ENCODE data around the gene SLC2A4RG. TPM values are rescaled to one million over a fixed set of nuclear protein-coding genes. Genes with fewer than 3 reads are reported as not detected.

The SLC2A4RG gene
- total RNA-seq, 1 experiment from 2014 or later: 18.6 TPM

- Histone ChIP-seq H3K4me2 (ENCODE audit: low read depth, low read length, poor library complexity, severe bottlenecking) (no peak overlapping the region), H3K27ac (ENCODE audit: low read length) (no peak overlapping the region), H3K36me3 (ENCODE audit: insufficient read depth, low read length) (no peaks in the 10 kb centered on the region), H3K4me1 (ENCODE audit: low read length) (peaks cover 16% of the 10 kb centered on the region), H4K20me1 (ENCODE audit: insufficient read depth, low read depth, low read length) (0 out of 2 replicates have a peak, but pooled peaks cover 2% of the 10 kb centered on the region), H3K9me2 (replicated peaks; ENCODE audit: insufficient read depth, low read length) (no peaks in the 10 kb centered on the region), H3K79me2 (ENCODE audit: low read length) (no peaks in the 10 kb centered on the region), H3K4me3 (ENCODE audit: low read length) (no peak overlapping the region), H3K9ac (ENCODE audit: low read length) (no peak overlapping the region), H3K27me3 (ENCODE audit: low read length) (no peaks in the 10 kb centered on the region), H3K9me3 (ENCODE audit: low read length) (no peaks in the 10 kb centered on the region), H2AFZ (ENCODE audit: low read length) (no peak overlapping the region)
- DNase-seq: no peak
Observed at GRCh38 chr20:63790572-63791168, 51.1 kb downstream of the SLC2A4RG start.

- H2AFZ ChIP-seq (ENCODE audit: low read length): no peak overlapping the region
- no peak overlapping the region for H3K27ac ChIP-seq (ENCODE audit: low read length)
- H3K9me3 ChIP-seq (ENCODE audit: low read length): no peaks in the 10 kb centered on the region
- H3K9me2 ChIP-seq (replicated peaks; ENCODE audit: insufficient read depth, low read length): no peaks in the 10 kb centered on the region
- no peaks in the 10 kb centered on the region for H3K36me3 ChIP-seq (ENCODE audit: insufficient read depth, low read length)
- H3K4me3 ChIP-seq (ENCODE audit: low read length): no peak overlapping the region
- no peaks in the 10 kb centered on the region for H3K27me3 ChIP-seq (ENCODE audit: low read length)
- H3K9ac ChIP-seq (ENCODE audit: low read length): no peak overlapping the region
- H4K20me1 ChIP-seq (ENCODE audit: insufficient read depth, low read depth, low read length): no peaks in the 10 kb centered on the region
- DNase-seq: no peak
- no peaks in the 10 kb centered on the region for H3K79me2 ChIP-seq (ENCODE audit: low read length)
- peaks cover 16% of the 10 kb centered on the region for H3K4me1 ChIP-seq (ENCODE audit: low read length)
- no peak overlapping the region for H3K4me2 ChIP-seq (ENCODE audit: low read depth, low read length, poor library complexity, severe bottlenecking)
Observed at GRCh38 chr20:63791497-63792156, 52.1 kb downstream of the SLC2A4RG start.

GRCh38 chr20:63792866-63793265 lies 53.3 kb downstream of the SLC2A4RG start:
- Histone ChIP-seq H3K9me3 (ENCODE audit: low read length) (no peaks in the 10 kb centered on the region), H3K4me2 (ENCODE audit: low read depth, low read length, poor library complexity, severe bottlenecking) (no peak overlapping the region), H2AFZ (ENCODE audit: low read length) (no peak overlapping the region), H3K27me3 (ENCODE audit: low read length) (no peaks in the 10 kb centered on the region), H3K4me1 (ENCODE audit: low read length) (peaks cover 13% of the 10 kb centered on the region), H4K20me1 (ENCODE audit: insufficient read depth, low read depth, low read length) (no peaks in the 10 kb centered on the region), H3K79me2 (ENCODE audit: low read length) (no peaks in the 10 kb centered on the region), H3K36me3 (ENCODE audit: insufficient read depth, low read length) (no peaks in the 10 kb centered on the region), H3K9me2 (replicated peaks; ENCODE audit: insufficient read depth, low read length) (no peaks in the 10 kb centered on the region), H3K4me3 (ENCODE audit: low read length) (no peak overlapping the region), H3K9ac (ENCODE audit: low read length) (no peak overlapping the region), H3K27ac (ENCODE audit: low read length) (no peak overlapping the region)
- no peak for DNase-seq

Small RNA genes lying within 50 kb of the gene (small RNA-seq; reads per million reads assigned to genes)
- gene LIME1: 0.16 reads per million
- not detected for gene TNFRSF6B

Other genes starting within 250 kb of the SLC2A4RG start
- 0.71 TPM in 1 of 2 replicates, not detected in the other for gene EEF1A2, start 240.7 kb upstream of the SLC2A4RG start, total RNA-seq (2014; rRNA removed; shearing (Covaris generic); ENCODE audit: low replicate concordance)
- gene PPDPF, start 219.0 kb upstream of the SLC2A4RG start, total RNA-seq (2014; rRNA removed; shearing (Covaris generic); ENCODE audit: low replicate concordance): 16.2 and 51.0 TPM in 2 replicates
- gene PTK6, start 202.4 kb upstream of the SLC2A4RG start, total RNA-seq (2014; rRNA removed; shearing (Covaris generic); ENCODE audit: low replicate concordance): 0.51 TPM in 1 of 2 replicates, not detected in the other
- gene SRMS, start 192.0 kb upstream of the SLC2A4RG start, total RNA-seq (2014; rRNA removed; shearing (Covaris generic); ENCODE audit: low replicate concordance): not detected in 2 replicates
- 0.48 and 1.6 TPM in 2 replicates for gene FNDC11, start 185.6 kb upstream of the SLC2A4RG start, total RNA-seq (2014; rRNA removed; shearing (Covaris generic); ENCODE audit: low replicate concordance)
- 15.4 and 15.8 TPM in 2 replicates for gene HELZ2, start 165.5 kb upstream of the SLC2A4RG start, total RNA-seq (2014; rRNA removed; shearing (Covaris generic); ENCODE audit: low replicate concordance)
- gene GMEB2, start 112.7 kb upstream of the SLC2A4RG start, total RNA-seq (2014; rRNA removed; shearing (Covaris generic); ENCODE audit: low replicate concordance): 8.4 and 13.7 TPM in 2 replicates
- gene STMN3, start 86.4 kb upstream of the SLC2A4RG start, total RNA-seq (2014; rRNA removed; shearing (Covaris generic); ENCODE audit: low replicate concordance): 1.4 and 4.1 TPM in 2 replicates
- gene RTEL1, start 81.5 kb upstream of the SLC2A4RG start, total RNA-seq (2014; rRNA removed; shearing (Covaris generic); ENCODE audit: low replicate concordance): 6.4 and 8.3 TPM in 2 replicates
- gene TNFRSF6B, start 43.1 kb upstream of the SLC2A4RG start, total RNA-seq (2014; rRNA removed; shearing (Covaris generic); ENCODE audit: low replicate concordance): 2.5 and 4.6 TPM in 2 replicates
- 15.1 and 30.2 TPM in 2 replicates for gene ARFRP1, start 31.8 kb upstream of the SLC2A4RG start, total RNA-seq (2014; rRNA removed; shearing (Covaris generic); ENCODE audit: low replicate concordance)
- gene ZGPAT, start 31.7 kb upstream of the SLC2A4RG start, total RNA-seq (2014; rRNA removed; shearing (Covaris generic); ENCODE audit: low replicate concordance): 12.2 and 33.6 TPM in 2 replicates
- gene LIME1, start 3.1 kb upstream of the SLC2A4RG start, total RNA-seq (2014; rRNA removed; shearing (Covaris generic); ENCODE audit: low replicate concordance): 3.4 and 9.8 TPM in 2 replicates
- 0.18 TPM in 1 of 2 replicates, not detected in the other for gene ZBTB46, start 91.5 kb downstream of the SLC2A4RG start, total RNA-seq (2014; rRNA removed; shearing (Covaris generic); ENCODE audit: low replicate concordance)
- not detected in 2 replicates for gene ABHD16B, start 121.7 kb downstream of the SLC2A4RG start, total RNA-seq (2014; rRNA removed; shearing (Covaris generic); ENCODE audit: low replicate concordance)
- 25.9 and 38.3 TPM in 2 replicates for gene TPD52L2, start 125.5 kb downstream of the SLC2A4RG start, total RNA-seq (2014; rRNA removed; shearing (Covaris generic); ENCODE audit: low replicate concordance)
- 22.9 and 28.5 TPM in 2 replicates for gene DNAJC5, start 155.3 kb downstream of the SLC2A4RG start, total RNA-seq (2014; rRNA removed; shearing (Covaris generic); ENCODE audit: low replicate concordance)
- 32.3 and 35.3 TPM in 2 replicates for gene UCKL1, start 216.6 kb downstream of the SLC2A4RG start, total RNA-seq (2014; rRNA removed; shearing (Covaris generic); ENCODE audit: low replicate concordance)
- 4.2 and 9.0 TPM in 2 replicates for gene ZNF512B, start 230.2 kb downstream of the SLC2A4RG start, total RNA-seq (2014; rRNA removed; shearing (Covaris generic); ENCODE audit: low replicate concordance)
- gene SAMD10, start 239.9 kb downstream of the SLC2A4RG start, total RNA-seq (2014; rRNA removed; shearing (Covaris generic); ENCODE audit: low replicate concordance): 11.7 and 13.0 TPM in 2 replicates
- gene PRPF6, start 241.4 kb downstream of the SLC2A4RG start, total RNA-seq (2014; rRNA removed; shearing (Covaris generic); ENCODE audit: low replicate concordance): 24.2 and 40.7 TPM in 2 replicates

Data from Karpas-422 (cell line).